T-helper 2 cell treated with Interferon-gamma antibody and Interleukin-4, amounts not matched to agents 100 ng/mL and 5 ng/mL, for 36 hours (primary cell): ENCODE data around the gene KRTCAP3. TPM values are rescaled to one million over a fixed set of nuclear protein-coding genes. Genes with fewer than 3 reads are reported as not detected.
"Not testable (repeated sequence)": the region's sequence is repeated elsewhere in the genome, so short reads cannot be mapped to it uniquely, and the experiment has no call there.

Experiments used
- intact Hi-C: fragments of 100-400 bp; cut with micrococcal nuclease; formaldehyde crosslinking; loops from one replicate; pipeline ENCODE4 v1.15.1; 2023
- total RNA-seq: library from RNA; stranded (reverse); gene quantifications from 2 replicates; pipeline ENCODE4 v1.2.3, GENCODE V29; 2022

The KRTCAP3 gene
- 3.8 and 5.3 TPM in 2 replicates for total RNA-seq

DNA sequence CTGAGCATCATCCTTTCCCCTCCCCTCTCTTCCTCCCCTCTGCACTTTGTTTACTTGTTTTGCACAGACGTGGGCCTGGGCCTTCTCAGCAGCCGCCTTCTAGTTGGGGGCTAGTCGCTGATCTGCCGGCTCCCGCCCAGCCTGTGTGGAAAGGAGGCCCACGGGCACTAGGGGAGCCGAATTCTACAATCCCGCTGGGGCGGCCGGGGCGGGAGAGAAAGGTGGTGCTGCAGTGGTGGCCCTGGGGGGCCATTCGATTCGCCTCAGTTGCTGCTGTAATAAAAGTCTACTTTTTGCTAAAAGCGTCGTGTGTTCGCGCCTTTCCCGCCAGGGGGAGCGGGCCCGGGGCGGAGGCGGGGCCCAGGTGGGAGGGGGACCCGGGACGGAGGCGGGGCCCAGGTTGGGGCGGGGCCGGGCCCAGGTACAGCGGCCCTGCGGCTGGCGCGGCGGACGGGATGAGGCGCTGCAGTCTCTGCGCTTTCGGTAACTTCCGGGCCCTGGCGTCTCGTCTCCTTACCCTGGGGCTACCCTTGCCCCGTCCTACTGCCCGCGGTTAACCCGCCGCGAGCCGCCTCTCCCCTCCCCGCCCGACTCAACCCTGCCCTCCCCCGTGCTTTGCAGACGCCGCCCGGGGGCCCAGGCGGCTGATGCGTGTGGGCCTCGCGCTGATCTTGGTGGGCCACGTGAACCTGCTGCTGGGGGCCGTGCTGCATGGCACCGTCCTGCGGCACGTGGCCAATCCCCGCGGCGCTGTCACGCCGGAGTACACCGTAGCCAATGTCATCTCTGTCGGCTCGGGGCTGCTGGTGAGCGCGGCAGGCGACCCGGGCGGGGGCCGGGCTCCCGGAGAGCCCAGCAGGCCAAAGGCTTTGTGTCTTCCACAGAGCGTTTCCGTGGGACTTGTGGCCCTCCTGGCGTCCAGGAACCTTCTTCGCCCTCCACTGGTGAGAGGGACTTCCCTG lies at the start of gene KRTCAP3:
Gene KRTCAP3, plus strand, starts transcription at position 424 of the 962 bp plus-strand sequence. Its CDS starts 32 bp downstream, at position 456.
- intact Hi-C loops = no loop called here

- intact Hi-C loops = no loop called here
Observed at GRCh38 chr2:27393225-27393624, 49.0 kb upstream of the KRTCAP3 start.

- intact Hi-C loops = no loop called here
Observed at GRCh38 chr2:27398962-27399361, 43.2 kb upstream of the KRTCAP3 start.

DNA sequence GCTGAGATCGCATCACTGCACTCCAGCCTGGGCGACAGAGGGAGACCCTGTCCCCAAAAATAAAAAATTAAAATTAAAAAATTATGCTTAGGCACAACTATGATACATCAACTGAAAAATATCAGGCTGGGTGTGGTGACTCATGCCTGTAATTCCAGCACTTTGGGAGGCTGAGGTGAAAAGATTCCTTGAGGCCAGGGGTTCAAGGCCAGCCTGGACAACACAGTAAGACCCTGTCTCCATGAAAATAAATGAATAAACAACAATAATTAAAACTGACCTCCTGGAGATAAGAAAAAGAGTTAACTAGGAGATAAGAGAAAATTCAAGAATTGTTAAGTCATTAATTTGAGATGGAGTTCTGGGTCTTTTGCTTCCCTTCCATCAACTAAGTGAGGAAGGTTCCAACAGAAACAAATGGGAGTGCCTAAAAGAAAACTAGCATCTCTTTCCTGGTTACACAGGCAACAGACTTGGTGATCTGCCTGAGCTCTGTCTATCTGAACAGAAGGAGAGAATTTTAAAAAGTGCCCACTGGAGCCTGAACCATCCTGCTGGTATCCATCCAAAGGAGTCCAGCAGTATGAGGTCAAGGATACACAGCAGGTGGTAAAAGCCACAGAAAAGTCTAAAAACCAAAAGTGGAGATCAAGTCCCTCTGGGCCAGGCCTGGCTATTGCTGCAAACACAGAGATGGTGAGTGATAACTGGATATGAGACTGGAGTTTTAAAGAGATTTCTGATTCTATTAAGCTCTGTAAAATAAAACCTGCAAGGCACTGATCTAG lies 41.6 kb upstream of the KRTCAP3 start:
- intact Hi-C loops = loop anchor here (10.0 kb wide), 1 partner anchor 264 kb away; the partner anchor contains the start of genes SLC4A1AP and SUPT7L

DNA sequence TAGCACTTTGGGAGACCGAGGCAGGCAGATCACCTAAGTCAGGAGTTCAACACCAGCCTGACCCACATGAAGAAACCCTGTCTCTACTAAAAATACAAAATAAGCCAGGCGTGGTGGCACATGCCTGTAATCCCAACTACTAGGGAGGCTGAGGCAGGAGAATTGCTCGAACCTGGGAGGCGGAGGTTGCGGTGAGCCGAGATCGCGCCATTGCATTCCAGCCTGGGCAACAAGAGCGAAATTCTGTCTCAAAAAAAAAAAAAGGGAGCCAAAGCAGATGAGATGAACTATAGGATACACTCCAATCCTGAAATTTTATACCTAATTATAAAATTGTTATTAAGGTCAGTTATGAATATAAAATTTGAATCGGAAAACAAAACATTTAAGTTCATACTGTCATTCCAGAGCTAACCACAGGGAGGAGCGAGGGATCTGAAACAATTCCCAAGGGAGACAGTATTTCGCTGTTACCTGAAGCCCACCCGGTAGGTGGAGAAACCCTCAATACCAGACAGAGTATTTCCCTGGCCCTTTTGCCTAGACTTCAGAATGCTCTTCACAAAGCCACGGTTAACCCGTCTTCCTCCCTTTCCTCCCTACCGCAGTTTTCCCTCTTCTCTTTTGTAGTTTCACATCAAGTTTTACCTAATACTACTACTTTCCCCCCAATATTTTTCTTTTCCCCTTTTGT lies 34.2 kb upstream of the KRTCAP3 start:
- intact Hi-C loops = loop anchor here (10.0 kb wide), 1 partner anchor 257 kb away; the partner anchor contains the start of genes SLC4A1AP and SUPT7L

DNA sequence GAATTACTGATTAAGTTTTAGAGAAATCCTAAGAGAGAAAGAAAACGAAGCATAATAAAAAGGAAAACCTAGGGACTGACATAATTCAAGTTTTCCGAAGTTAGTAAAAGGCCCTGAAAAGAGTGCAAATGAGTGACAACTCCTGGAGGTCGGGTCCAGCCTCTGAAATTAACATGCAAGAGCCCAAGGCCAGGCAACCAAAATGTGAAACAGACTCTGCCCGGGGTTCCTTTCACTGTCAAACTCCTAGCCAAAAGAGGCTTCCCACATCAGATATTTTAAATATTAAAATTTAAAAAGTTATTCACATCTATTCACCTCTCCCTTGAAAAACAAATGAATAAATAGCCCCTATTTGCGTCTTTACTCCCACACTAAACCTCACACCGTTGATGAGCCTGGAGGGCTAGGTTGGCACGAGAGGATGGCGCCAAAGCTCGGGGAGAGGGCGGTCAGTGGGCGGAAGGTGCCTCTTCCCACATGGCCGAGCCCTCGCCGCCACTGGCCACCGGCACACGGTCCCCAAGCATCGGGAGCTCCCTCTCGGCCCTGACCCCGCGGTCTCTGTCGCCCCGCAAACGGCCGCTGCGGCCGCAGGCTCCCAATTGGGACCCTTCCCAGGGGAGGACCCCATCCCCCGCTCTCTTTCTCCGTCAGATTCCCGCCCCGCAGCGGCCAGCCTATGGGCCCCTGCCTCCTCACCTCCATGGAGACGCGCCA lies 33.4 kb upstream of the KRTCAP3 start:
- intact Hi-C loops = loop anchor here (1.0 to 10.0 kb wide), 8 partner anchors 20 to 275 kb away; partner anchors contain the start of genes EIF2B4, GTF3C2, IFT172 and NRBP1

DNA sequence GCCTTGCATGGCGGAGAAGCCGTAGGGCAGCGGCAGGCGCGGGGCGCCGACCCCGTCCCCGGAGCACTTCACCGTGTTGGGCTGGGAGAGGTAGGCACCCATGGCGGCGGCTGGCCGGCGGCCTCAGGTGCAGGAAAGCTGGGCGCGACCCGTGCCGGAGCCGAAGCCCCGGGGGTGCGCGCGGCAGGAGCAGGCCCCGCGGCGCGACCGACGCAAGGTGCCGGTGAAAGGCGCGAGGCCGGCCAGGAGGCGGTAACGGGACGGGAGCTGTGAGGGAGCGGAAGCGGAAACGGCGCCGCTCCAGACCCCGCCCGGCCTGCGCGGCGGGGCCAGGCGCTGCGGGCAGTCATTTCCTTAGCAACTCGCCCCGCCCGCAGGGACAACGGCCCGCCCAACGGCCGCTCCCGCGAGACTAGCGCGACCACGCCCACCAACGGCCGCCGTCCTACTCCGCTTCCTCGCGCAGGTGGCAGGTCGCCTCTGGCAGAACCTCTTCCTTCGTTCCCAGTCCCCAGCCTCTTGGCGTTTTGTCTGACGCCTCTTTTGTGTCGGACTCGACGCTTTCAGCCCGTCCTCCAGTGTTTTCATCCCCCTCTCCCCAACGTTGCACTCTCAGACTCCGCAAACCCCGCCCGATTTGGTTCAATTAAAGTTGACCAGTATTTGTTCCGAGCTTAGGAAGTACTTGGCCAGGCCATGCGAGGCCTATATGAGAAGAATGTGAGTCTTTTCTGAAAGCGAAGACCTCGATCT lies 32.7 kb upstream of the KRTCAP3 start, which contains the start of gene PPM1G:
Gene PPM1G, minus strand, starts transcription at position 271 of the 753 bp plus-strand sequence. Its CDS starts 169 bp downstream, at position 102.
- intact Hi-C loops = loop anchor here (1.0 to 10.0 kb wide), 8 partner anchors 19 to 275 kb away; partner anchors contain the start of genes EIF2B4, GTF3C2, IFT172 and NRBP1

DNA sequence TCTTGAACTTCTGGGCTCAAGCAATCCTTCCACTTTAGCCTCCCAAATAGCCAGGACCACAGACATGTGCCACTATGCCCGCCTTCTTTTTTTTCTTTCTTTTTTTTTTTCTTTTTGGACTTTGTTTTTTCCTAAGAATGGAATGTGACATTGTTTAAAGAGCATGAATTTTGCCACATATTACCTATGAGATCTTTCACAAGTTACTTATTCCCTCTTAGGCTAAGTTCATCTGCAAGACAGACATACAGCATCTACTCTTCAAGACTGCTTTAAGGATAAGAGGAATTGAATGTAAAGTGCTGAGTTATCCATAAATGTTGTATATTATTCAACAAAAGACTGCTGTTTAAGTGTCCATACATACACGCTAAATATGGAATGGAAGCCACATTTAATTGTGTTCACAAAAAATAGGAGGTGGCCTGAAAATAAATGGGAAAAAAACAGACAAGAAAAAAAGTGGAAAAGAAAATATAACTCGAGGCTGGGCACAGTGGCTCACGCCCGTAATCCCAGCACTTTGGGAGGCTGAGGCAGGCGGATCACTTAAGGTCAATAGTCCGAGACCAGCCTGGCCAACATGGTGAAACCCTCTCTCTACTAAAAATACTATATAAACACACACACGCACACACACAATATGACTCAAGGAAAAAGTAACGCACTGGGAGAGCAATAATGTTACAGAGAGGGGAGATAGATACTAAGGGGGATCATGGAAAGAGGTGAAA lies 29.6 kb upstream of the KRTCAP3 start:
- intact Hi-C loops = no loop called here

DNA sequence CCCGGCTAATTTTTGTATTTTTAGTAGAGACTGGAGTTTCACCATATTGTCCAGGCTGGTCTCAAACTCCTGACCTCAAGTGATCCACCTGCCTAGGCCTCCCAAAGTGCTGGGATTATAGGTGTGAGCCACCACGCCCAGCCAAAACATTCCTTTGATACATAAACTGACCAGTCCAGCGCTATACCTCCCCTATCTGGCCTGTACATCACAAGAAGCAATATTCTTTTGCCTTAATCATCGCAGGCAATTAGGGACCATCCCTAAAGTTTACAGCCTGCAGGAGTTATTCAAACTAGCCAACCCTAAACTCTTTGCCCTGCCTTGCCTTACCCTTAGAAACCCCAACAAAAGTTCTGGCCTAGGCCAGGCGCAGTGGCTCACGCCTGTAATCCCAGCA lies 26.0 kb upstream of the KRTCAP3 start:
- intact Hi-C loops = no loop called here

- intact Hi-C loops = no loop called here
Observed at GRCh38 chr2:27420996-27421395, 21.2 kb upstream of the KRTCAP3 start.

DNA sequence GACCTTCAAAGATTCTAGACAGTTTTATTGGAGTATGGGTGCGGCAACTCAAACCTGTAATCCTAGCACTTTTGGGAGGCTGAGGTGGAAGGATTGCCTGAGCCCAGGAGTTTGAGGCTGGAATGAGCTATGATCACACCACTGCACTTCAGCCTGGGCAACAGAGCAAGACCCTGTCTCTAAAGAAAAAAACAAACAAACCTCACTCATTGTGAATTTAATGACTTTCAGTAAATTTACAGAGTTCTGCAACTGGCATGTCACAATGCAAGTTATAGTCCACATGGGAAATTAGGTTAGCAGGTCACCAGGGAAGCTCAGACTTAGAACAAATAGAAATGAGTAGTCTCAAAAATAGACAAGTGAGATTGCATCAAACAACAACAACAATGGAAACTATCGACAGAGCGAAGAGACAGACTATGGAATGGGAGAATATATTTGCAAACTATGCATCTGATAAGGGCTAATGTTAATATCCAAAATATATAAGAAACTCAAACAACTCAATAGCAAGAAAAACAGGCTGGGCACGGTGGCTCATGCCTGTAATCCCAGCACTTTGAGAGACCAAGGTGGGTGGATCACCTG lies 20.4 kb upstream of the KRTCAP3 start:
- intact Hi-C loops = no loop called here

DNA sequence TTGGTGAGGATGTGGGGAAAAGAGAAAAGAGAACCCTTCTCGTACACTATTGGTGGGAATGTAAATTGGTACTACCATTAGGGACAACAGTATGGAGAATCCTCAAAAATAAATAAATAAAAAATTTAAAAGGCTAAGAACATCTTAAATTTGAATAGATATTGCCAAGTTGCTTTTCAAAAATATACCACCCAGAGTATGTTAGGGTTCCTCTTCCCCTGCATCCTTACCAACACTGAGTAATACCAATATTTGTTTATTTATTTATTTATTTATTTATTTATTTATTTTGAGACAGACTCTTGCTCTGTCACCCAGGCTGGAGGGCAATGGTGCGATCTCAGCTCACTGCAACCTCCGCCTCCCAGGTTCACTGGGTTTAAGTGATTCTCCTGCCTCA lies 19.2 kb upstream of the KRTCAP3 start:
- intact Hi-C loops = no loop called here

DNA sequence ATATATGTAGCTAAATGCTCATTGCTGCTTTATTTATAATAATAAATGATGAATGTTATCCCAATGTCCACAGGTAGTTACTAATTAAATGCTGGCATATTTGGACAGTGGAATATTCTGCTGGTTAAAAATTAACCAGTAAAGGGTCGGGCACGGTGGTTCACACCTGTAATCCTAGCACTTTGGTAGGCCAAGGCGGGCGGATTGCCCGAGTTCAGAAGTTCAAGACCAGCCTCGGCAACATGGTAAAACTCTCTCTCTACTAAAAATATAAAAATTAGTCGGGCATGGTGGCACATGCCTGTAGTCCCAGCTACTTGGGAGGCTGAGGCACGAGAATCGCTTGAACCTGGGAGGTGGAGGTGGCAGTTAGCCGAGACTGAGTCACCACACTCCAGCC lies 17.1 kb upstream of the KRTCAP3 start:
- intact Hi-C loops = not testable (repeated sequence)

DNA sequence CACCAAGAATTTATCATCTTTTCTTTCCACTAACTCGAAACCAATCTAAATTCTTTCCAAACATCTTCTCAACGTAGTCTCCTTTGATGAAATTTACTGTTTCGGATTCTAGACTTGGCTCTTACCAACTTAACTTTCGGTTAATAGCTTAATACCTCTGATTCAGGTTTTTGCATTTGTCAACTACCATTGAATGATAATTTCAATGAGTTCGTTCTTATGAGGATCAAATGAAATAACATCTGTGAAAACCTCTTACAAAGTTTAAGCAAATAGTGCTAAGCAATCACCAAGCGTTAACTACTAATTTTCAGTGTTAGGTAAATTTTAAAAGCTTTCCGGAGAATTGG lies 14.3 kb upstream of the KRTCAP3 start:
- intact Hi-C loops = loop anchor here (1.0 to 2.0 kb wide), 5 partner anchors 19 to 201 kb away; partner anchors contain the start of genes CCDC121, GPN1, GTF3C2 and IFT172

GRCh38 chr2:27428213-27428977 lies 13.8 kb upstream of the KRTCAP3 start, which contains the start of gene NRBP1:
Gene NRBP1, plus strand, starts transcription at chr2:27428631. Its CDS starts 4,643 bp downstream, at chr2:27433274.
- intact Hi-C loops = loop anchor here (1.0 to 2.0 kb wide), 5 partner anchors 19 to 200 kb away; partner anchors contain the start of genes CCDC121, GPN1, GTF3C2 and IFT172

GRCh38 chr2:27428978-27429541 lies 13.1 kb upstream of the KRTCAP3 start:
- intact Hi-C loops = loop anchor here (1.0 to 2.0 kb wide), 6 partner anchors 20 to 200 kb away; partner anchors contain the start of genes CCDC121, EIF2B4, GPN1 and GTF3C2

- intact Hi-C loops = no loop called here
Observed at GRCh38 chr2:27431395-27431794, 10.8 kb upstream of the KRTCAP3 start.
